Measurements from ENCODE around the gene GLUD2. TPM values are rescaled to one million over a fixed set of nuclear protein-coding genes. Genes with fewer than 3 reads are reported as not detected.

The GLUD2 gene
- total RNA-seq, 1 donor from 2014 or later: 0.66 TPM

DNA sequence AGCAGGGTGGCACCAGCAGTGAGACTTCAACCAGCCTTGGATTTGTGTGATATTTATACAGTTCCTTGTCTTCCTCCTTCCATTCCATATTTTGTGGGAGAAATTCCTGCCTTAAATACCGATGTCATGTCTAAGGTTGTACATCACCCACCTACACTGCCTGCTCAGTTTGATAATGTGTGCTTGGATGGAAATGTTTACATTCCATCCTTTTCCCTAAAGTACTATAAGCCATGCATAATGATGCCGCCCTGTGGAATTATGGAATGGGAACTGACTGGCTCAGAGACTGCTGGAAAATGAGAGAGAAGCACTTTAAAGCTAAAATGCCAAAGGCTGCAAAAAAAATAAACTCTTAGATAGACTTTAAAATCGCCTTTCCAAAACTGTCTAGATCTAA is 11.3 kb upstream of the GLUD2 start:
- H4K20me1 ChIP-seq (ENCODE audit: insufficient read depth, low read length): no peaks in the 10 kb centered on the region
- TF ChIP-seq EZH2 (IDR thresholded peaks at IDR 0.05; ENCODE audit: insufficient read depth, low read length): no peak
- TF ChIP-seq, protein P1, sequence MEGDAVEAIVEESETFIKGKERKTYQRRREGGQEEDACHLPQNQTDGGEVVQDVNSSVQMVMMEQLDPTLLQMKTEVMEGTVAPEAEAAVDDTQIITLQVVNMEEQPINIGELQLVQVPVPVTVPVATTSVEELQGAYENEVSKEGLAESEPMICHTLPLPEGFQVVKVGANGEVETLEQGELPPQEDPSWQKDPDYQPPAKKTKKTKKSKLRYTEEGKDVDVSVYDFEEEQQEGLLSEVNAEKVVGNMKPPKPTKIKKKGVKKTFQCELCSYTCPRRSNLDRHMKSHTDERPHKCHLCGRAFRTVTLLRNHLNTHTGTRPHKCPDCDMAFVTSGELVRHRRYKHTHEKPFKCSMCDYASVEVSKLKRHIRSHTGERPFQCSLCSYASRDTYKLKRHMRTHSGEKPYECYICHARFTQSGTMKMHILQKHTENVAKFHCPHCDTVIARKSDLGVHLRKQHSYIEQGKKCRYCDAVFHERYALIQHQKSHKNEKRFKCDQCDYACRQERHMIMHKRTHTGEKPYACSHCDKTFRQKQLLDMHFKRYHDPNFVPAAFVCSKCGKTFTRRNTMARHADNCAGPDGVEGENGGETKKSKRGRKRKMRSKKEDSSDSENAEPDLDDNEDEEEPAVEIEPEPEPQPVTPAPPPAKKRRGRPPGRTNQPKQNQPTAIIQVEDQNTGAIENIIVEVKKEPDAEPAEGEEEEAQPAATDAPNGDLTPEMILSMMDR (IDR thresholded peaks at IDR 0.05; ENCODE audit: insufficient read depth, low read depth, low read length): no peak
- no peak overlapping the region for H3K27ac Mint-ChIP-seq (ENCODE audit: unreplicated experiment)
- H3K27me3 ChIP-seq (ENCODE audit: insufficient read depth, low read length): no peaks in the 10 kb centered on the region
- H3K9me3 Mint-ChIP-seq (ENCODE audit: unreplicated experiment): no peaks in the 10 kb centered on the region
- no peaks in the 10 kb centered on the region for H3K36me3 ChIP-seq (ENCODE audit: insufficient read depth, low read length)
- no peak overlapping the region for H3K4me3 ChIP-seq (ENCODE audit: insufficient read depth, low read depth, low read length)
- no peak overlapping the region for H3K9ac ChIP-seq (ENCODE audit: low read length)
- no peak overlapping the region for H3K27ac ChIP-seq (ENCODE audit: low read depth, low read length)
- H3K36me3 Mint-ChIP-seq (ENCODE audit: low read depth, unreplicated experiment): no peaks in the 10 kb centered on the region
- no peaks in the 10 kb centered on the region for H3K79me2 ChIP-seq (ENCODE audit: insufficient read depth, low read length)
- FAIRE-seq: peak; percentile 58
- H3K4me2 ChIP-seq (ENCODE audit: low read length): no peak overlapping the region
- peak; percentile 25 for DNase-seq (ENCODE audit: low read depth)
- H3K4me1 ChIP-seq (ENCODE audit: insufficient read depth, low read length): no peaks in the 10 kb centered on the region
- no peaks in the 10 kb centered on the region for H3K27me3 Mint-ChIP-seq (ENCODE audit: low read depth, unreplicated experiment)
- H2AFZ ChIP-seq (ENCODE audit: low read depth, low read length): no peak overlapping the region
- H3K4me3 Mint-ChIP-seq (ENCODE audit: unreplicated experiment): no peak overlapping the region
- H3K4me1 Mint-ChIP-seq (ENCODE audit: low read depth, unreplicated experiment): peaks cover 8% of the 10 kb centered on the region
- H3K9me3 ChIP-seq (ENCODE audit: insufficient read depth, low read depth, low read length): no peaks in the 10 kb centered on the region

DNA sequence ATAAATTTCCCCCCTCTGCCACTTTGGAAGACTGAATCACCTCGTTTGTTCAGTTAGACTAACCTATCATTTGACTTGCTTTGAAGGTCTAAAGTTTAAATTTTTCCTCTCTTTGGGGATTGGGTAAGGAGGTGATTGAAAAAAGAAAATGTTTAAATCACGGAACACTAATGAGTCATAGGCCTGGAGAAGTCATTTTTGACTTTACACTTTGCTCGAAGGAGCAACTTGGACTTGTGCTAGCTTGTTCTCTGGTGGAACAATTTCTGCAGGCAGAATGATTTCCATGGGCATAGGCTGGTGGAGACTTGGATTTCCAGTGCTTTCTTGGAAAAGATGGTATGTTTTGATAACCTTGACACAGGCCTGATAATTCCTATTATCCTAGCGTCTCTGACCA is 10.5 kb upstream of the GLUD2 start:
- DNase-seq (ENCODE audit: low read depth): no peak
- no peaks in the 10 kb centered on the region for H3K36me3 ChIP-seq (ENCODE audit: insufficient read depth, low read length)
- no peak overlapping the region for H3K4me3 Mint-ChIP-seq (ENCODE audit: unreplicated experiment)
- H3K4me3 ChIP-seq (ENCODE audit: insufficient read depth, low read depth, low read length): no peak overlapping the region
- no peak overlapping the region for H2AFZ ChIP-seq (ENCODE audit: low read depth, low read length)
- H4K20me1 ChIP-seq (ENCODE audit: insufficient read depth, low read length): no peaks in the 10 kb centered on the region
- H3K4me1 ChIP-seq (ENCODE audit: insufficient read depth, low read length): no peaks in the 10 kb centered on the region
- H3K27ac Mint-ChIP-seq (ENCODE audit: unreplicated experiment): no peak overlapping the region
- H3K79me2 ChIP-seq (ENCODE audit: insufficient read depth, low read length): no peaks in the 10 kb centered on the region
- no peak overlapping the region for H3K27ac ChIP-seq (ENCODE audit: low read depth, low read length)
- no peaks in the 10 kb centered on the region for H3K9me3 Mint-ChIP-seq (ENCODE audit: unreplicated experiment)
- peaks cover 8% of the 10 kb centered on the region for H3K4me1 Mint-ChIP-seq (ENCODE audit: low read depth, unreplicated experiment)
- no peak overlapping the region for H3K9ac ChIP-seq (ENCODE audit: low read length)
- FAIRE-seq: peak; percentile 50
- H3K27me3 ChIP-seq (ENCODE audit: insufficient read depth, low read length): no peaks in the 10 kb centered on the region
- H3K36me3 Mint-ChIP-seq (ENCODE audit: low read depth, unreplicated experiment): no peaks in the 10 kb centered on the region
- no peak overlapping the region for H3K4me2 ChIP-seq (ENCODE audit: low read length)
- no peaks in the 10 kb centered on the region for H3K9me3 ChIP-seq (ENCODE audit: insufficient read depth, low read depth, low read length)
- no peaks in the 10 kb centered on the region for H3K27me3 Mint-ChIP-seq (ENCODE audit: low read depth, unreplicated experiment)
- TF ChIP-seq EZH2 (IDR thresholded peaks at IDR 0.05; ENCODE audit: insufficient read depth, low read length): no peak
- TF ChIP-seq, protein P1 (IDR thresholded peaks at IDR 0.05; ENCODE audit: insufficient read depth, low read depth, low read length): no peak

DNA sequence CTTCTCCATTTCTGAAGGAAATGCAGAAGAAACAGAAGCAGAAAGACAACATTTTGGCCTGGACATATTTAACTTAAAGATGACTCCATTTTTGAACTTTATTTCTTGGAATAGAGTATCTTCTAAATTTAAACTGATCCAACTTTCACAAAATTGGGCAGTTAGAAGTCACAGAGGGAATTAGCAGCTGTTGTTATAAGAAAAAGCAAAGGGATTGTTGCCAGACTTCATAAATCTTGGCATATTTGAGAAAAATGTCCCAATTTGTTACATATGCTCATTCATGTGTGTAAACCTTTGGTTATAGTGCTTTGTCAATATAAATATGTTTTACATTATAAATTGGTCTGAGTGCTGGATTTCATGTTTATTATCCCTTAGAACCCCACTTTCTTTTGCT is 3.4 kb downstream of the GLUD2 start:
- Histone ChIP-seq H3K27ac (ENCODE audit: low read depth, low read length) (no peak overlapping the region), H2AFZ (ENCODE audit: low read depth, low read length) (no peak overlapping the region), H3K79me2 (ENCODE audit: insufficient read depth, low read length) (no peaks in the 10 kb centered on the region), H3K4me2 (ENCODE audit: low read length) (no peak overlapping the region), H3K9me3 (ENCODE audit: insufficient read depth, low read depth, low read length) (no peaks in the 10 kb centered on the region), H3K4me3 (ENCODE audit: insufficient read depth, low read depth, low read length) (no peak overlapping the region), H3K27me3 (ENCODE audit: insufficient read depth, low read length) (no peaks in the 10 kb centered on the region), H4K20me1 (ENCODE audit: insufficient read depth, low read length) (no peaks in the 10 kb centered on the region), H3K9ac (ENCODE audit: low read length) (no peak overlapping the region), H3K4me1 (ENCODE audit: insufficient read depth, low read length) (no peaks in the 10 kb centered on the region), H3K36me3 (ENCODE audit: insufficient read depth, low read length) (no peaks in the 10 kb centered on the region)
- Mint-ChIP-seq H3K27me3 (ENCODE audit: low read depth, unreplicated experiment) (peaks cover 4% of the 10 kb centered on the region), H3K4me1 (ENCODE audit: low read depth, unreplicated experiment) (no peaks in the 10 kb centered on the region), H3K4me3 (ENCODE audit: unreplicated experiment) (no peak overlapping the region), H3K9me3 (ENCODE audit: unreplicated experiment) (no peaks in the 10 kb centered on the region), H3K27ac (ENCODE audit: unreplicated experiment) (no peak overlapping the region), H3K36me3 (ENCODE audit: low read depth, unreplicated experiment) (no peaks in the 10 kb centered on the region)
- FAIRE-seq (no peak), DNase-seq (ENCODE audit: low read depth) (no peak)
- TF ChIP-seq EZH2 (IDR thresholded peaks at IDR 0.05; ENCODE audit: insufficient read depth, low read length): no peak
- TF ChIP-seq, protein P1 (IDR thresholded peaks at IDR 0.05; ENCODE audit: insufficient read depth, low read depth, low read length): no peak

Data from astrocyte (in vitro differentiated cells and primary cell).